GM18498 (cell line): ENCODE measurements around the gene PLEKHM2.

ENCODE experiments used
- ATAC-seq: cut with Tn5 transposase; IDR thresholded peaks from one replicate; pipeline ENCODE4 v1.9.1; 2021; ENCODE audit warnings: mild to moderate bottlenecking, moderate library complexity; ENCODE audit not compliant: unreplicated experiment

PLEKHM2 gene

DNA sequence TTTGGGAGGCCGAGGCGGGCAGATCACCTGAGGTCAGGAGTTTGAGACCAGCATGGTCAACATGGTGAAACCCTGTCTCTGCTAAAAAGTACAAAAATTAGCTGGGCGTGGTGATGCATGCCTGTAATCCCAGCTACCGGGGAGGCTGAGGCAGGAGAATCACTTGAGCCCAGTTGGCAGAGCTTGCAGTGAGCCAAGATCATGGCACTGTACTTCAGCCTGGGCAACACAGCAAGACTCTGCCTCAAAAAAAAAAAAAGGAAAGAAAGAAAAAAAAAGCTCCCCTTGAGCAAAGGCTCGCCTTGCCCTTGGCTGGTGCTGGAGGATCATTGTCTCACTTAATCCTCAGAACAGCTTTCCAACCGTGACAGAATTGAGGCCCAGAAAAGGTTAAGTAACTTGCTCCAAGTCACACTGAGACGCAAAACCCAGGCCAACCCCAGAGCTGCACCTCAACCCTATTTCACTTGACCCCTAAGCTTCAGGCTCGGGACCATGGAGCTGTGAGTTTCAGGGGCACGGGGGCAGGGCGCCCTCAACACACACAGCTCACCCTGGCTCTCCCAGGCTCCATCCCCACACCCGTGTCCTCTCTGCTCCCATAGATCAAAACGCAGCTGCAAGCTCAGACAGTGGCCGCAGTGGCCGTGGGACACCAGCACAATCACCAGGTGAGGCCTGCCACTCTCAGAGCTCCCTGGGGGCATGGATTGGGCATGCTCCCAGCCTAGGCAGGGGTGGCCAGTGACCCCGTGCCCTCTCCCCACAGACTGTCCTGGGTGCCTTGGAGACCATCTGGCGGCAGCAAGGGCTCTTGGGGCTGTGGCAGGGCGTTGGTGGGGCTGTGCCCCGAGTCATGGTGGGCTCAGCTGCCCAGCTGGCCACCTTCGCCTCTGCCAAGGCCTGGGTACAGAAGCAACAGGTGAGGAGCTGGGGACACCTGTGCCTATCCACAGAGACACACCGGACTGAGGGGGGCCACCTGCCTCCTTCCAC is 53.5 kb downstream of the PLEKHM2 start:
- no peak for ATAC-seq

DNA sequence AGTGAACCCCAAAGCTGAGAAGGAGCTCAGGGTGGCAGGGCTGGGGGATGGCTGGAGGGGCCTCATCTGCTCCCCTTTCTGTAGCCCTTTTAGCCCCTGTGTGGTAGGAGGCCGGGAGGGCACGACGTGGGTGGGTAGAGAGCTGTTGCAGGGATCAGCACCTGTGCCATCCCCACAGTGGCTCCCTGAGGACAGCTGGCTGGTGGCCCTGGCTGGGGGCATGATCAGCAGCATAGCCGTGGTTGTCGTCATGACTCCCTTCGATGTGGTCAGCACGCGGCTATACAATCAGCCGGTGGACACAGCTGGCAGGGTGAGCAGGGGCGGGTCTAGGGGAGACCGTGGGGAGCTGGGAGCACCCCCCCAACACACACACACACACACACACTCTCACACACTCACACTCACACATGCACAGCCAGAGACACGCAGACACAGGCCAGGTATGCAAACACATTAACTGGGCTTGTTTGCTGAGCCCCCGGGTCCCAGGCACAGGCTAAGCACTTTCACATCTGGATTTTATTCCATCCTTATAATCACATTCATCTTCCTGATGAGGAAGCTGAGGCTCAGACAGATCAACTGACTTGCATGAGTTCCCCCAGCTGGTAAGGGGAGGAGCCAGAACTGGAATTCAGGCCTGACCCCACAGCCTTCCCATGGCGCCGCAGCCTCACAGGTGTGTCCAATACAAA is 54.4 kb downstream of the PLEKHM2 start:
- ATAC-seq = no peak

DNA sequence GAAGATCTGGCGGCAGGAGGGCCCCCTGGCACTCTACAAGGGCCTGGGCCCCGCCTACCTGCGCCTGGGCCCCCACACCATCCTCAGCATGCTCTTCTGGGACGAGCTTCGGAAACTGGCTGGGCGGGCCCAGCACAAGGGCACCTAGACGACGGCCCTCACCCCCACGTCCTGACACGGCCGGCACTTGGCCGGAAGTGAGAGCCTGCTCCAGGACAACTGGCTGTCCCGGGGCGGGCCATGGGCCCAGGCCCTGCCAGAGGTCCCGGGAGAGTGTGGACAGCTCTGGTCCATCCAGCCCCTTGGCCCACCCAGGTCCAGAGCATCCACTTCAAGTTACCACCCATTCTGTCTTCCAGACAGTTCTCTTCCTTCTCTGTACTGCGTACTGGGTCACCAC is 55.1 kb downstream of the PLEKHM2 start:
- ATAC-seq = no peak

DNA sequence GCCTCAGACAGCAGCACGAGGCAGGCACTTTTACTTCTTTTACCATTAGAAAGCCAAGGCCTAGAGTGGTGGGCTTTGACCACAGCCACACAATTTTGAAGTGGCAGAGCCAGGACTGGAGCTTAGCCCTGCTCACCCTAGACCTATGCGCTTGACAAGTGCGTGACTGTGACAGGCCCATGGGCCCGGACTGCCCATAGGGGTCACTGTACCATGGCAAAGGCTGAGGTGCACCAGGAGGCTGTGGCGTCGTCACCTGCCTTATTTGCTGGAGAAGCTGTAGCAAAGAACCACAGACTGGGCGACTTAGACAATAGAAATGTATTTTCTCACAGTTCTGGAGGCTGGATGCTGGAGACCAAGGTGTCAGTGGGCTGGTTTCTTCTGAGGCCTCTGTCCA is 55.6 kb downstream of the PLEKHM2 start:
- ATAC-seq = no peak

DNA sequence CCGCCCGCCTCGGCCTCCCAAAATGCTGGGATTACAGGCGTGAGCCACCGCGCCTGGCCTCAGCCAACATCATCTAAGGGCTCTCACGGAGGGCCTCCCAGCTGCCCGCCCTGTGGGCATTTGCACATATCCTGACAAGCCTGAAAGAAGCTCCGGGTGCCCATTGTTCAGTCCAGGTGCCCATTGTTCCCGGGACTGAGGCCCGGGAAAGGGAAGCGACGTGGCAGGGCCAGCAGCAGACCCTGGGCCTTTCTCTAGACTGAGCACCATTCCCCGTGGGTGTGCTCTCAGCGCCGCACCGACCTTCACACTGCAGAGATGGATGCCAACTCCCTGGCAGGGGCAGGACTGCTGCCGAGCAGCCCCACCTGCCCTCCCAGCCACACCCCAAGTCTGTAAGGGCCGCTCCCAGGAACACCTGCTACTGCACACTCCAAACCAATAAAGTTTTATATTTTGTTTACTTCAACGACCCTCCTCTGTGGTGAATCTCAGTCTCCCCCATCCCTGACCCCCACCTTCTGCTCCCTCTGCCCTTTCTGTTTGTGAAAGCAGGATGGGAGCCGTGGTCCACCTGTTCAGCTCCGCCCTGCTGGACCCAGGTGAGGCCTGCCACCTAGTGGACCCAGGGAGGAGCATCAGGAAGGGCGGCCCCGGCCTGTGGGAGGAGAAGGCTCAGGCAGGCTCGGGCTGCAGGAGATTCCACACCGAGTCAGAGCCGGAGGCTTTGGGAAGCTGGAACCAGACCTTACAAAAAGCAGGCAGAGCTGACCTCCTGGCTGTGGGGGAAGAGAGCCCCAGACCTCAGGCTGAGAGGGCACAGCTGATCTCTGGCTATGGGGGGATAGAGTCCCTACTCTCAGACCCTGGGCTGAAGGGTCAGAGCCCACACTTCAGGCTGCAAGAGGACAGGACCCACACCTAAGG is 57.1 kb downstream of the PLEKHM2 start:
- peak; percentile 62 for ATAC-seq

DNA sequence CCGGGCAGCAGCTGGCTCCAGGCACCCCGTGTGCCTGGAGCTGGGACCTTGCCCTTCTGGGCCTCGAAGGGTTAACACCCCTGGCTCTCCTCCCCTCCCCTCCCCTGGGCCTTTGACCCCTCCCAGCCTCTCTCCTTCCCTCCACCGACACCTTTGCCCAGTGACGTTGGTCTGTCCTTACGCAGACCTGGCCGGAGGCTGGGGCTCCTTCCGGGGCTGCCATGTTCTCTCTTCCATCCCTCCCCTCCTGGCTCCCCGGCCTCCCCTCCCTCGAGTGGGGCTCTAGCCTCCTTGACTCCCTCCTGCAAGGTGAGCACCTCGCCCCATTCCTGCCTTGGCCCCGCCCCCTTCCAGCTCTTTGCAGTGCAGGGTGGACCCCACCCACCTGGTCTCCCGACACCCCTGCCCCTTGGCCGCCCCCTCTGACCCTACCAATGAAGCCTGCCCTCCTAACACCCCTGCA is 58.2 kb downstream of the PLEKHM2 start, which contains the start of gene TMEM82:
TSS of gene TMEM82 (plus strand) at position 161 of the 463 bp plus-strand sequence. CDS start at position 222, 61 bp downstream.
- ATAC-seq = no peak

DNA sequence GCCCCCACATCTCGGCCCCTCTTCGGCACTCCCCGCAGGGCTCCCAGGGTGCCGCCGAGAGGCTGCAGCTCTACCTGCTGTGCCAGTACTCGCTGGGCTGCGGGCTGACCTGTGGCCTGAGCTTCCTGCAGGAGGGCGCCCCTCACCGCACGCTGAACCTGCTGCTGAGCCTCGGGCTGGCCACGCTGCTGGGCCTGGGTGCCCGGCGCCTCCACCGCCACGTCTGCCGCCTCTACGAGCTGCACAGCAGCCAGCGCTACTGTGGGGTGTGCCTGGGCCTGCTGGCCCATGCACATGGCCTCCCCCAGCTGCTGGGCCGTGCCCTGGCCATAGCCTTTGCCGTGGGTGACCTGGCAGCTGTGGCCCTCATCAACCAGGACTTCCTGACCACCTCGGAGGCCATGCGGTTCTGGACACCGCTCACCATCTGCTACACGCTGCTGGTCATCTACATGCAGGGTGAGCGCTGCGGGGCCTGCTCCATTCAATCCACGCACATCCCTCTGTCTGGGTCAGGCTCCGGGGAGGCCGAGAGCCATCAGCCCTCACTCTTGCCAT is 60.1 kb downstream of the PLEKHM2 start:
- no peak for ATAC-seq

DNA sequence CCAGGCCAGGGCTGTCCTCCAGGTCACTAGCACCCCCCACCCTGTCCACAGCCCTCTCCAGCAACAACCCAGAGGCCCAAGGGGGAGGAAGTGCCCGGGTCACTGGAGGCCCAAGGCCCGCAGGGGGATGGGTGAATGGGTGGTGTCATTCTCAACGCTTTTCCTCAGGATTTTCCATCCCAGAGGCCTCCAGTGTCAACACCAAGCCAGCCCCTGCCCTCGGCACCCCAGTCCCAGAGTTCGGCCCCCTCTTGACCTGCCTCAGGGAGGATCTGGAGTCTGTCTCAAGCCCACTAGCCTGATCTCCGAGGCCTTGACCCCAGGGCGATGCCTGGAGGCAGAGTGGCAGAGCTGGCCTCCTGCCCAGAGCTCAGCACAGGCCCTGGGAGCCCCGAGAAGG is 63.3 kb downstream of the PLEKHM2 start:
- ATAC-seq = no peak

DNA sequence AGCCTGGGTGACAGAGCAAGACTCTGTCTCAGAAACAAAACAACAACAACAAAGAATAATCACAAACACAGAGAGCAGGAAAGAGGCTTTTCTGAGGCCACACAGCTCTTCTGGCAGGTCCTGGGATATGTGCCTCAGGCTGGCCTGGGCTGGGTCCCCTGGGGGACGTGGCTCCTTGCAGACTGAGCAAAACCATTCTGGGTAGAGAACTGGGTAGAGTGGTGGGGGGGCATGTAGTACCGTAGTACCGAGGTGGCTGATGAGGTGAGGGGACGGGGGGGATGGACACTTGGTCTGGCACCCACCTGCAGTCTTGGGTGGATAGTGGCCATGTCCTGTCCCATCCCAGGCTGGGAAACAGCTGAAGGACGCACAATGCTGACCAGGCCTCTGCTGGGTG is 64.1 kb downstream of the PLEKHM2 start:
- ATAC-seq = no peak

DNA sequence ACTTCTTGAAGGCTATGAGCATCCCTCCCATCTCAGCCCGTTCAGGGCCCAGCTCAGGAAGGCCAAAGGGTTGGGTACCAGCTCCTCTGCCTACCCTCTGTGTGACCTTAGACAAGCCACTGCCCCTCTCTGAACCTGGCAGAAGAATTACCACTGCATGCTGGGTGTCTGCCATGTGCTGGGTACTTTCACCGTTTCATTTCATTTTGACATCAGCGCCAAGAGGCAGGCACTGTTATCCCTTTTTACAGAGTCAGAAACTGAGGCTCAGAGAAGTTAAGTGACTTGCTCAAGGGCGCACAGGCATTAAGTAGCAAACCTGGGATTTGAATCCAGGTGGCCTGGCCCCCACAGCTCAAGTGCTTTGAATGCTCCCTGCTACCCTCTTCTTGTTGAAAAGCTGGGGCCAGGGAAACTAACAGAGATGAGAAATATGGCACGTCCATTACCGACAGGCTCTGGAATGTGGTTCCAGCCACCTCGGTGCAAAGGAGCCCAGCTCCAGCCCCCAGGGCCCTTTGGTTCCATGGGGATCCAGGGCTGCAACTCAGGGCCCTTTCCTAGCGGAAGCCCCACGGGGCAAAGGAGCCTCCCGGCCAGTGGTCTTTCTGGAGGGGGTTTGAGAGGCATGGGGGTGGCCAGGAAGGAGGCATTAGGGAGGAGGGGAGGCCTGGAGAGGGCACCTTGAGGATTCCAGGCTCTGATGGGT is 64.7 kb downstream of the PLEKHM2 start:
- ATAC-seq = no peak

DNA sequence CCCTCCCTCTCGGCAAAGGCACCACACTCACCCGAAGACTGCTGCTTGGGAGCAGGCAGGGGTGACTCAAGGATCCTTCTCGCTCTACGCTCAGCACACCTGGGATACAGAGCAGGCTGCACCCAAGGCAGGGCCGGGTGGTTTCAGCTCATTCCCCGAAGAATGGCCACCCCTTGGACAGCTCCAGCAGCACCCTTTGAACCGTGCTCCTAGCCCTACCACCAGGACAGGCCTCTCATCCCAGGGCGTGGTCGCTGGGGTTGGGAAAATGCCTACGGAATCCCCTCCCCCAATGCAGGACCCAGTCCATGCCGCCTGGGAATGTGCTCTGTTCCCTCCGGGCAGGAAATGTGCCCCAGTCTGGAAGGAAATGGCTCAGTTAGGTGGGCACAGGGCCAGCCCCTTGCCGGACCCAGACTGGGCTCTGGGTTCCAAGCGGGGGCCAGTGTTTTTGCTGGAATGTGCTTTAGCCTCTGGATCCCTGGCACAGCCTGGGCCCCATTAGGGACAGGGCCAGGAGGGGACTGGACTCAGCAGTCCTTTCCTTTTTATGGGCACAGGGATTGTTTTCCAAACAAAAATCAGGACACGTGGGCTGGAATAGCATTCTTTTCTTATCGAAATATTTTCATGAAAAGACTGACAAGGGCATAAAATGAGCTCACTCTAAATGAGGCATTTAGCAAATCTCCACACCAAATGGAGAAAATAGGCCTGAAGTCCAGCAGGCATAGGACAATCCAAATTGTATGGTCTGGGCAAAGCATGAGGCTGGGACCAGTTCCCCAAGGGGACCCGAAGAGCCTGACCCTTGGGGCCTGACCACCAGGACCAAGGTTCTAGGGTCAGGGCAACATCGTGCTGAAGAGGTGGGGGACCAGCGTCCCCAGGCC is 65.5 kb downstream of the PLEKHM2 start:
- no peak for ATAC-seq

DNA sequence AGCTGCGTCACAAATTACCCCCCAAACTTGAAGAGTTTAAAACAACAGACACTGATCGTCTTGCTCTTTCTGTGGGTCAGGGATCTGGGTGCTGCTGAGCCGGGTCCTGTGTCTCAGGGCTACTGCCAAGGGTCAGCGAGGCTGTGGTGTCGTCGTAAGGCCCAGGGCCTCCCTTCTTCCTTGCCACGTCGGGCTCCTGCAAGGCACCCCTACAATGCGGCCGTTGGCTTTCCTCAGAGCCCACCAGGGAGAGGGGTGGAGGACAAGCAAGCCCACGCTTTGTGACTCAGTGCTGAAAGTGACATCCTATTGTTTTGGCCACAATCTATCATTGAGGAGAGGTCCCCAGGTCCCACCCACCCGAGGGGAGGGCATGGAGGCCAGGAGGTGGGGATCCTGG is 66.8 kb downstream of the PLEKHM2 start:
- ATAC-seq = no peak

DNA sequence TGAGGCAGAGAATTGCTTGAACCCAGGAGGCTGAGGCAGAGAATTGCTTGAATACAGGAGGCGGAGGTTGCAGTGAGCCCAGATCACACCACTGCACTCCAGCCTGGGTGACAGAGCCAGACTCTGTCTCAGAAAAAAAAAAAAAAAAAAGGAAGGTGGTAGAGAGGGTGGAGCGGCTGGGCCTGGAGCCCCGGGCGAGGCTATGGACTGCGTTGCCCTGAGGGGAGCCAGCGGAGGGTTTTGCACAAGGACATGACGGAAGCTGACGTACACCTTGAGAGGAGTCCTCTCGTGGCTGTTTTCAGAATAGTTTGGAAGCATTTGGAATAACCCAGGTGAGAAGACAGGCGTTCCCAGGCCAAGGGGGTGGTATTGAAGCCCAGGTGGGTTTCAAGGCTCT is 67.6 kb downstream of the PLEKHM2 start:
- ATAC-seq = no peak

DNA sequence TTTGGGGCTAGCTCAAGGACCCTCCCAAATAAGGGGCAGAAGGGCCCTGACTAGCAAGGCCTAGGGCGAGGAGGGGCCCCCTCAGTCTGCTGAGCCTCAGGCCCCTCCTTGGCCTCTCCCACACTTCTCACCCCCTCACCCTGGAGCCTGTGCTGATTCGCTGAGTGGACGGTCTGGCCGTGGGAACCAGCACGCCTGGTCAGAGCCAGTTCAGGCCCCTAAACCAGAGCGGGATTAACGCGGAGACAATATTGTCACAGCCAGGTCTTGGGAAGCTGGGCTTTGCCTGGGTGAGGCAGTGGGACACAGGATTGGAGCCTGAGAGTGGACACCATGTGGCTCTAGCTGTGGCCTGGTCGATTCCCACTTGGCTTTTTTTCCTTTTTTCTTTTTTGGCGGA is 69.7 kb downstream of the PLEKHM2 start:
- ATAC-seq = no peak

DNA sequence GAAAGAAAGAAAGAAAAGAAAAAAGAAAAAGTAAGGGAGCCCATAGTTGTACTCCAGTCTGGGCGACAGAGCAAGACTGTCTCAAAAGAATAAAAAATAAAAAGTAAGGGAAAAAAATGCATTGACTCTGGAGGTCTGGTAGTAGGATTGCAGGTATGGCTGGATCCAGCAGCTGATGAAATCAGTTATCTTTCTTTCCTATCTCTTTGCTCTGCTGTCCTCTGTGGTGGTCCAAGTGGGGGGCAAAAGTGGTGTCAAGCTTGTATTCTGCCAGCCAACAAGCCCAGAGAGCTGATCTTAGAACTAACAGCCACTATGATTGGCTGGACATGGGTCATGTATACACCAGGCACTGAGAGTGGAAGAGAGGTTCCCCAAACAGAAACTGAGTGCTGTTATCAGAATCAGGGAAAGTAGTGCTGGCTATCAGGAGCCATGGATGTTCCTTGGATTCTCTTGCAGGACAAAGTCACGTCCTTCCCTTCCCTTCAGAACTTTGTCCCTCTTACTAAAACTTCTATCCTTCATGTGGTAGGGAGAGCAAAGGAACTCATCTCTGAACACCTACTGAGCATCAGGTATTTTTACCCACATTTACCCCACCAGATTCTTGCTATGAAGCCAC is 71.0 kb downstream of the PLEKHM2 start:
- no peak for ATAC-seq

DNA sequence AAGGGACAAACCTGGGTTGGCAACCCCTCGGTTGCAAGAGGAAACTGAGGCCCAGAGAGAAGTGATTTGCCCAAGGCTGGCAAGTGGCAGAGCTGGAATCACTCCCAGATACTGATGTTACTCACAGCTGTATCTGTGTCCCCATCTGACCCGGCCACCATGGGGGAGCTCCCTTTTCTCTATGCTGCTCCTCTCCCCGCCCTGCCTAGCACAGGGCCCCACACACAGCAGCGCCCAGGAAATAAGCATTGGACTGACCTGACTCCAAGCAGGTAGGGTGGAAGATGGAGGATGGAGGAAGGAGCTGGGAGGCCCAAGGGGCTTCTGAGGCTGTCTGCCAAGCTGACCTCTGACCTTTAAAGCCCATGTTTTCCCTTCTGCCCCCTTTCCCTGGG is 71.5 kb downstream of the PLEKHM2 start:
- no peak for ATAC-seq

DNA sequence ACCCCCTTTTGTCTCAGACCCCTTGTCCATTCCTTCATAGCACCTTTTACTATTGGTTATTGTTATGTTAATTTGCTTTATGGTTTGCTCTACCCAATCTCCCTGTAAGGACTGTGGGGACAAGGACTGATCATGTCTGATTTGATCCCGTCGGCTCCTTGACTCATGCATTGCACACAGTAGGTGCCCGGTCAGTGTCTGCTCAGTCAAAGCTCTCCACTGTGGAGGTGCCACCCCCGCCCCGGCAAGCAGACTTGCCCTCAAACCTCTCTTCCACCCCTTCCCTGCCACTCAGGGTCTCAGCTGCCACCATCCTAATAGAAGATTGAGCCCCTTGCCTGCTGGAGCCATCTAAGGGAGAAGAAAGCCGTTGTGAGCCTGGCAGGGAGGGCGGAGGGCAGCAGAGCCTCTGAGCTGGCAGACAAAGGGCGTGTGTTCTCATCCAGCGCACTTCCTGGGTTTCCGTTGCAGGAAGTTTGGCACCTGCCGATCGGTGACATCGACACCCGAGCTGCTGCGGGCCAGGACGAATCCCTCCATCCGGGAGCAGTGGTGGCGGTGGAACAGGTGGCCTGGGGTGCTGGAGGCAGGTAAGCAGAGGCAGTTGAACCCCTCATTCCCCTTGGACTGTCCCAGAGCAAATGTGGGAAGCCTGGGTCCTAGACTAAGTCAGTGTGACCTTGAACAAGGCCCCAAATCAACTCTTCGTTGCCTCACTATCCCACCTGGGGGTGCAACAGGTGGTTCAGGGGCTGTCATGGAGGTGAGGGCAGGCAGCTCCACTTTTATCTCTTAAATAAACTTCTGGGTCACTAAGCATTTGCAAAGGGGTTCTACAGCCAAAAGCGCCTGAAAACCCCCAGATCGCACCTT is 72.3 kb downstream of the PLEKHM2 start:
- ATAC-seq = no peak
